Activated CD4-positive, alpha-beta T cell treated with anti-CD3 and anti-CD28 coated beads, Interleukin-2, amount 50 U/mL, for 16 hours (primary cell): ENCODE results near the gene DDX5.
"Not testable (repeated sequence)": the region's sequence is repeated elsewhere in the genome, so short reads cannot be mapped to it uniquely, and the experiment has no call there.

Experiments
- DNase-seq: peaks from one replicate; pipeline ENCODE4 v3.0.0-alpha.2; 2020

Gene DDX5

DNA sequence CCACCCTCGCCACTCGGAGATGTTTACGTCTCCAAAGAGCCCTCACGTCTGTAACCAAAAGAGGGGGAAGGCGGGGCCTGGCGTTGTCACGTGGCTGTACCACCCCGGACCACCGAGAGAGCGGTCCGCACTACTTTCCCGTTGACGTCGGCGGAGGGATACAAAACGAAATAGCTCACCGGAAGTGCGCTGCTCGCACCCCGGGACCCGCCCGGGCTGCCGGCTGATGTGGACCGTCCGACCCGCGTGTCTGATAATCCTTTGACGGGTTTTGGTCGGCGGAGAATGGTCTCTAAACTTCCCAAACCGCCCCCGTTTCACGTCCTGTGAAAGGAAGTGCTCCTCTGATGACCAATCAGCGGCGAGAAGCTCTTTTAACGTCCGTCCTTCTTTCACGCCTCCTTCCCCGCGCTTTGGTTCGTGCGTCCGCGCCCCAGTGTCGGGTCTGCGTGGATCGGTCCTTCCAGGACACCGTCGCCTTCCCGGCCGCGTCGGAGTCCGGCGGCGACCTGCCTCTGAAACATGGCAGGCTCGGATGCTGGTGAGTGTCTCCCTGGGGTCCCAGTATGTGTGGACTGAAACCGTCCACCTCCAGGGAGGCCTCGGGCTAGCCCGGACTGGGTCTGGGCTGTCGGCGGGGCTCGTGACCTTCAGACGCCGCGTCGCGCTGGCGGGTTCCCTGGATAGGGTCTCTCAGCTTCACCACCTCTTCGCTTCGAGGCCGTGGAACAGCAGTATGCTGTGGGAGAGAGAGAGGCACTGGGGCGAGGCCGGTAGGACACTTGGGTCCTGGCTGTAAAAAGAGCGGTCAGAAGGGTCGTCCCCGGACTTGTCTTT is 705 bp upstream of the DDX5 start, which contains the start of gene CEP95:
CEP95 (plus strand) TSS at position 402 of the 837 bp plus-strand sequence; CDS start at position 523, 121 bp downstream.
- DNase-seq, result peak; percentile 95

DNA sequence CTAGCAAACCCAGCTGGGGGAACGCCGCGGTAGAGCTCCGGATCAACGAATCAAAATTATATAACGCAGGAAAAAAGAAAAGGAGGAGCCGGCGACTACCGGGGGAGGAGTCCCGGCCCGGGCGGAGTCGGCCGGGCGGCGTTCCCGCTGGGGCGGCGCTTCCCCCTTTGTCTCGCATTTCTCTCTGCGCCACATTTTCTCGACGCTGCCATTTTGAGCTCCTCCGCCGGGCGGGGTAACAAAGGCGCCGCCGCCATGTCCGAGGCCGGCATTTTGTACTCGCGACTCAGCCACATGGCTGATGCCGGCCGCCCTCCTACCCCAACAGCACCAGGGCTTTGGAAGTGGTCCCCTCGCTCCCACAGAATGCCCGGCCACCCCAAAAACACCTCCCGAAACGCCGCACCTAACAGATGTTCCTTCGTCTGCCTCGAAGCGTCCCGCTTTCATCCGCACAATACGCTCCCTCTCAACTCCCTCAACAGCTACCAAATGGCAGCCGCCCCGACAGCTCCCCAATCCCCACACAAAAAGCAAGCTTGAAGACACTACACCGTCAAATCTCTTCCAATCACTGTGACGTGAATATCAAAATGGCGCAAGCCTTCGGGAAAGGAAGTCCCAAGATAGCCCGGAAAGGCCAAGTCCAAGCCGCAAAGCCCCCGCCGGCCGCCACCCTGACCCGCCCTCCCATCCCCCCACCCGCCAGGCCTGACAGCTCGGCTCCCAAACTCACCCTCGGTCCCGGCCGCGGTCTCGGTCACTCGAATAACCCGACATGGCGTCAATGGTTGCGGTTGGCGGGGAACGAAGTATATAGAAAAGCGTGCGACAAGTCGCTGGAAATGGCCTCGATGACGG is 519 bp downstream of the DDX5 start:
- DNase-seq, result peak; percentile 89

- DNase-seq, result no peak
These were observed 1.2 kb downstream of the DDX5 start for GRCh38 chr17:64504769-64505339.

DNA sequence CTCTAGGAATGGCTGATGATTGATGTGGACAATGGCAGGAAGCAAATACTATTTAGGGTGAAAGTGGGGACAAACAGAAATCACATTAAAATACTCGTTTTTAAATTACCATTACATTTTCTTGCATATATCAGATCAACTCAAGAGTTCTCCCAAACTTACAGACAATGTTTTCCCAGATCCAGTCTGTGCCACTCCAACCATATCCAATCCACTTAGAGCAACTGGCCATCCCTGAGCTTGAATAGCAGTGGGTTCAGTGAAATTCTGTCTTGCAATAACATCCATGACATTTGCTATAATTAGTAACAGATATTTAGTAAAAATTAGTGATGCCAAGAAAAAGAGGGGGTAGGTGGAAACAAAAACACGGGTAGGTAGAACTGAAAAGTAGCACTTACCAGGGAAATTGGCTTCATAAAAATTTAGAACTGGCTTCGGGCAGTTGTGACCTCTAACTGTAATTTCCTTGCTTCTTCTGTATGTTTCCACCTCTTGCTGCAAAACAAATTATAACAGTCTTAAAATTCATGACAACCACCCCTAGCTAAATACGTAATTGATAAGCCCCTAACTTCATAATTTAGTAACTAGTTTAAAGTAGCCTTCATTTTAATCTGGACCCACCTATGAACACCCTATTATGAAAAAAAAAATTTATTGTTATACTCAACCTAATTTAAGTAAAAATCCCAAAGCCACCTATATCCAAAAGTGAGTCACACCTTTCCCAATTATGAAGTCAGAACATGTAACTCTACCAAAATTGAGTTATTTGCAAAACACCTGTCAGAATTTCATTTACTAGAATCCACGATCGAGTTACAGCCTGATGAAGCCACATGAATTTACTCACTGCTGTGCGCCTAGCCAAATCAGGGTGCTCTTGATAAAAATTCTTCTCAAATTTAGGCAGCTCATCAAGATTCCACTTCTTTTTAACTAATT is 2.0 kb downstream of the DDX5 start:
- DNase-seq, result no peak

GRCh38 chr17:64503341-64503740 is 2.7 kb downstream of the DDX5 start:
- no peak for DNase-seq

DNA sequence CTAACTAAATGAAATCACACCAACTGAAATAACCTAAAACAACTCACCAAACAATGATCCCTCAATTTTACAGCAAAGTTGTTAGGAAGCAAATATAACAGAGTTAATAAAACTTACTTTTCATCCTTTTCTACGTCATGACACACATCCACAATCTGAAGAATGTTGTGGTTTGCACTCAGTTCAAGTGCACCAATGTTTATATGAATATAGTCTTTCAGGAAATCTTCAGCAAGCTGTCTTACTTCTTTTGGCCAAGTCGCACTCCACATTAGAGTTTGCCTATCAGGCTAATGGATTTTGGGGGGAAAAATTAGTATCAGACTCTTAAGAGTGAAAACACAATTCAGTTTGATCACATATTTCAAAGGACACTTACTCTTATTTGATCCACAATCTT is 3.3 kb downstream of the DDX5 start:
- no peak for DNase-seq

DNA sequence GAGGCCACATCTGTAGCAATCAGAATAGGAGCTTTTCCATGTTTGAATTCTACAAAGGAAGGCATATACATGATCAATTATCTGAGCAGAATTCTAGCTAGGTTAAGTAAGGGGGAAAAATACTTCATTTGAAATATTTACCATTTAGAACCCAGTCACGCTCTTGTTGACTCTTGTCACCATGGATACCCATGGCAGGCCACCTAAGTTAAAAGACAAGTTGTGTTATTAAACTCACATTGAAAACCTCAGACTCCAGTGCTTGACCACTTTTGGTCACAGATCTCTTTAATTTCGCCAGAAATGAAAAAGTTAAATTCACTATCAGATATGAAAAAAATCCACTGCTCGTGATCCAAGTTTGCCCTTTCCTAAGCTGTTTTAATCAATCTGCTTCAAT is 4.1 kb downstream of the DDX5 start:
- DNase-seq, result no peak

DNA sequence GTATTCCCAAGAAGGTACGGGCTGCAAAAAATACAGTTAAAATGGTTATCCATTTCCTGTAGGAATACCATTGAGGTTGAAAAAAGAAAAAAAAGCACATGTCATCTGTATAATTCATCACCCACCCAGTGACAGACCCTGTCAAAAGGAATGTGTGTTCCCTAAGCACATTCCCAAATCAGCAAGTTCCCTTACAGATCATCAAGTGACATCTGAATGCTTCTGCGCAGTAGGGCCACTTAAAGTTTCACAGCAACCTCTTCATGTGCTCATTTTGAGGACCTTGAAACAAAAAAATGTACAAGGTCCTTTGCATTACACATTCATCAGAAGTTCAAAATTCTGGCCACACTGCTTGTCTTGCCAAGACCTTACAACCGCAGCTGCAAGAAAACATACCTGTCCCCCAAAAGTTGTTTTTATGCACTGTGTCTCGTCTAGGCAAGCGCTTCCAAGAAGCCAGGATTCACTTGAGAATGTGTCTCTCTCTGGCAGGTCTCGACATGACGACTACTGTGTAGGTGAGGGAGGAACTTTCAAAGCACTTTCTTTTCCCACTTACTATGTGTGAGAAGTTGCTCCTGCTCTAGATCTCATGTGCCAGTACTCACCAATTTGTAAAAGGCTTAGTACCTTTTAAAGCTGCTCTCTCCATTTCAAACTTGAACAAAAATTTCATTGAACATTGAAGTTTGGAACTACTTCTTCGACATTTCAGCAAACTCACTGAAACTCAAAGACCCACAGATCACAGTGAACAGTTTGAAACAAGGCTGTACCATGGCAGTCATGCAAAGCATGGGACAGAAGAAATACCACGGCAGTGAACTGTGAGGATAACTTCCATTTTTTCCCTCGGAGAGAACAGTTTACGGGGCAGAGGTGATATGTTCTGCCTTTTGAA is 5.0 kb downstream of the DDX5 start:
- no peak for DNase-seq

DNA sequence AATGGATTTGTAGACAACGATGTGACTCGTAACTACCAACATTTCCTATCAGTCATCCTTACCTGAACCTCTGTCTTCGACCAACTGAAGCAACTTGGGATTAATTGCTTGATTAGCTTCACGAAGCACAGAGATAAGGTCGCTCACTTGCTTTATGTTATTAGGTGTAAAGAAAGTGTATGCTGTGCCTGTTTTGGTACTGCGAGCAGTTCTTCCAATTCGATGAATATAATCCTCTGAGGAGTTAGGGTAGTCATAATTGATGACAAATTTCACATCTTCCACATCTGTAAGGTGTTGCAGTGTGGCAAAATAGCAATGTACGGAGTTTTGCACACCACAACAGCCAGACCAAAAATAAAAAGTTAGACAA is 5.6 kb downstream of the DDX5 start:
- DNase-seq, result no peak

DNA sequence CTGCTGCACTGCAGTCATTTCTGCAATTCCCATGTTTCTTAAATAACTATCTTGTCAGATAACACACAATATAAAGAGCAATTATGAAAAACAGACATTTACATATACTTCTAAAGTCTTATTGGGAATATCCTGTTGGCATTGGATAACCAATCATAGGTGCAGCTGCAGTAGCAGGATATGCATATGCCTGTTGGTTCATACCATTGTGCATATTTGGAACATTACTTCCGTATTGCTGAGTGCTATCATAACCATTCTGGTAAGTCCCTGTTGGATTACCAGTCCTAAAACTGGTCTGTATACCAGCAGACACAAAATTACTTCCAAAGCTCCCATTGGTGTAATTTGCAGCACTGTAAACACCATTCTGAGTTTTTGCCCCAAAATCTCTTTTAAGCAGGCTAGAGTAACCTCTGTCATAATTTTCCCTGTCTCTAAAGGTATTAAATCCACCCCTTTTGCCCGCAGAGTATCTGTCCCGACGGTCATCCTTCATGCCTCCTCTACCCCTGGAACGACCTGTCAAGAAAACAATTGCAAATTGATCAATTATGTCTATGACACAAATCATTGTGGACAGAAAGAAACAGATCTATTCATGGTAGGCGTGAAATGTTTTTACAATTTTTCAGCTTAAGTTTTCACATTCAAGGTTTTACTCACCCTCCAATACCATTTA is 6.1 kb downstream of the DDX5 start:
- no peak for DNase-seq

DNA sequence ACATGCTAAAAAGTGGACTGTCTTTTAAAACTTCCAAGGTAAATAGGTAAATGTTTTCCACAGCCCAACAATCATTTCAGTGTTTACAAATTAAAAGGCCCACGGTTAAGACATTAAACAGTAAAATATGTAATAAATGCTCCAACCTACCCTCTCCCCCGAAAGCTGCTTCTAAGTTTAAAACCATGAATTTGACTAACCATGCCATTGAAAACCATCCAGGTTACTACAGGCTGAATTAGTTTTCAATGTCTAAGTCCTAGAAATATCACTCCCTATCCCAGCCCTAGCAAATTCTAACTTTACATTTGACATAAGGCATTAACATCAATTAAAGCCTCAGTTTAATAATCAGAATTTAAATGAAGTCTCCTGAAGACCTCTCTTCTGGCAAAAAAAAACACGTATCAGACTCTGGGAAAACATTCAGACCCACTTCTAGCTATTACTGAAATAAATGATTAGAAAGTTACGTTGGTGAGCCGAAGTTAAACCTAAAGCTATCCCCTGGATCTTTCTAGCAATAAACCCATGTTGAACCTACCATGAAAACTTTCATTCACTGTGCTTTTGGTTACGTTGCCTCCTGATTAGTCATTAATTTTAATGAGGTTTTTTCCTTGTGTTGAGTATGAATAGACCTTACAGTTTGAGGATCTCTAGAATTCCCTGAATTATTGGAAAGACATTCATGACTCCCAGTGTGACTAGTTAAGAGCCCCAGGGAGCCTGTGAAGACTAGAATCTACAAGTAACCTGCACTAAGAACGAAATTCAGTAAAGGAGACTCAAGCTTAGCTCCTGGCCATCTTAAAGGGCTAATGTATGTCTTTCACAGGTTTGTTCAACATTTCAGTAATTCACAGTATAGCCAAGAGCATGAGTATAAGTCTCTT is 7.5 kb downstream of the DDX5 start:
- no peak for DNase-seq

GRCh38 chr17:64497565-64498035 is 8.5 kb downstream of the DDX5 start:
- no peak for DNase-seq

- DNase-seq, result peak; percentile 96
These were observed 9.1 kb downstream of the DDX5 start, which contains the start of gene POLG2 for GRCh38 chr17:64496786-64497564. TSS of gene POLG2 (minus strand) at chr17:64497054. CDS start at chr17:64496968, 86 bp downstream.

DNA sequence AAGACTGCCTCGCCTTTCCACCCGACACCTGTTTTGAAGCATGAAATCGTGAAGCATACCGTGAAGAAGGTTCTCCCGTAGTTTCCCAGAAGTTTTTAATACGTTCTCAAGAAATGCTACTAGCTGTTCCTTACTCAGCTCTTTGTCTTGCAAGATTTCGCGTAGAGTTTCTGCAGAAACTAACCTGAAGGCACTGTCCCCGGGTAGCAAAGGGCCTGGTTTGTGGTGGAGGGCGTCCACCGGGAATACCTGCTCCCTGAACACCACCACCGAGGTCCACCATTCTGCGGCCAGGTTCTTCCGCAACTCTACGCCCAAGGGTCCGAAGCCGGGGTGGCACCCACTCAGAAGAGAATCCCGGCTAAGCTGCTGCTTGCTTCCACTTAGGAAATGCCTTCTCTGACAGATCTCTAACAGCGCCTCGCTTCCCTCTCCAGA is 9.7 kb downstream of the DDX5 start:
- DNase-seq, result no peak

- DNase-seq, result not testable (repeated sequence)
These were observed 10.8 kb downstream of the DDX5 start for GRCh38 chr17:64495300-64495699.

- DNase-seq, result no peak
These were observed 12.0 kb downstream of the DDX5 start for GRCh38 chr17:64494121-64494520.

DNA sequence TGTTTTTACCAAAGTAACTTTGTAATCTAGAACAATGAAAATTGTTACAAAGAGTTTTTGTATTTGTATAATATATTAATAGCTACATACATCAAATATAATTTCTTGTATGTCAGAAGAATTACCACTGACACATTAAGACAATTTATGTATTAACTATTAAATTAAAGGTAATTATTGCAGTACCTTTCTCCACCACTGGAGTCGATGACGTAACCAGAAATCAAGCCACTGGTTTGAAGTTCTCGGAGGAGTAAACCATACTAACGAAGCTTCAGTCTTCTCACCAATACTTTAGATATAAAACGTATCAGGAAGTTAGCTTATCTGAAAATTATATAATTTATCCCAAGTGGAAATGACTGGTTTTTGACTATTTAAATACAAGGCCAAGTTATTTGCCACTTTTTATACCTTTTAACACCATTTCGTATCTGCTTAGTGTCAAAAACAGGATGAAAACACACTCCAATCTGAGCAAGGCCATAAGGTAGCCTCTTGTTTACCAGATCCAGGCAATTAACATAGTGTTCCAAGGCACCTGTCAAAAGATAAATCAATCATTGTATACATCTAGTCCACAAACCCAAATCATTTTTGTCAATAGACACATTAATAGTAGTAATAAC is 13.5 kb downstream of the DDX5 start:
- DNase-seq, result peak; percentile 57

- no peak for DNase-seq
These were observed 14.1 kb downstream of the DDX5 start for GRCh38 chr17:64491994-64492393.
